H1 (cell line): Measurements from ENCODE around the gene PEX26.

Source experiments
- CTCF ChIP-seq, 3 experiments: IDR thresholded peaks; 1 replicate in 2 of 3; 2 replicates in 1 of 3; pipeline versions ENCODE4 v1.5.1 to v1.6.1; 2011; ENCODE audit warnings: low read length in 3 of 3, mild to moderate bottlenecking in 3 of 3, inconsistent platforms in 2 of 3, low read depth in 1 of 3, moderate library complexity in 1 of 3; ENCODE audit not compliant: insufficient read depth in 1 of 3; ENCODE audit errors: control extremely low read depth in 1 of 3
- EGR1 ChIP-seq: IDR thresholded peaks from 2 replicates; pipeline ENCODE4 v1.6.1; 2011; ENCODE audit warnings: low read depth, low read length, borderline replicate concordance
- EZH2 ChIP-seq: fragments of 200-600 bp; sonication (generic); IDR thresholded peaks from 2 replicates; pipeline ENCODE4 v1.7.1; 2012; ENCODE audit warnings: low read depth, mild to moderate bottlenecking, moderate library complexity, low read length, inconsistent platforms; ENCODE audit not compliant: severe bottlenecking
- MAFK ChIP-seq: IDR thresholded peaks from 2 replicates; pipeline ENCODE4 v1.6.1; 2012; ENCODE audit warnings: low read depth, mild to moderate bottlenecking, improper control_type of control experiment, low read length
- POLR2AphosphoS5 ChIP-seq: IDR thresholded peaks from 2 replicates; pipeline ENCODE4 v1.6.1; 2011; ENCODE audit warnings: low read depth, low read length
- POU5F1 ChIP-seq: IDR thresholded peaks from 2 replicates; pipeline ENCODE4 v1.6.1; 2011; ENCODE audit warnings: low read depth, mild to moderate bottlenecking, low read length, moderate library complexity
- RAD21 ChIP-seq, 2 experiments: IDR thresholded peaks in 1 of 2; conservative IDR thresholded peaks in 1 of 2; 2 replicates each; pipeline ENCODE4 v1.6.1; 2011; ENCODE audit warnings: low read depth in 2 of 2, low read length in 2 of 2, improper control_type of control experiment in 1 of 2, inconsistent platforms in 1 of 2, mild to moderate bottlenecking in 1 of 2, moderate library complexity in 1 of 2
- RFX5 ChIP-seq: IDR thresholded peaks from 2 replicates; pipeline ENCODE4 v1.6.1; 2011; ENCODE audit warnings: low read depth, low read length, improper control_type of control experiment, borderline replicate concordance
- SAP30 ChIP-seq: fragments of 300-600 bp; sonication (generic); IDR thresholded peaks from 2 replicates; pipeline ENCODE4 v1.7.1; 2012; ENCODE audit warnings: low read length, moderate library complexity, mild to moderate bottlenecking, inconsistent platforms; ENCODE audit not compliant: insufficient read depth, insufficient replicate concordance
- TAF1 ChIP-seq: IDR thresholded peaks from 2 replicates; pipeline ENCODE4 v1.6.1; 2011; ENCODE audit warnings: mild to moderate bottlenecking, low read depth, low read length
- USF2 ChIP-seq: IDR thresholded peaks from 2 replicates; pipeline ENCODE4 v1.6.1; 2011; ENCODE audit warnings: low read length, improper control_type of control experiment

GRCh38 chr22:18068381-18068988, 9.3 kb upstream of the PEX26 start:
- TF ChIP-seq SAP30 (no peak), POLR2AphosphoS5 (no peak), EGR1 (no peak), EZH2 (no peak), MAFK (no peak), TAF1 (no peak), CTCF (IDR thresholded peaks at IDR 0.05; ENCODE audit: control extremely low read depth in 1 of 3, insufficient read depth in 1 of 3, low read depth in 1 of 3, low read length in 3 of 3) (no peak), USF2 (no peak), RFX5 (no peak), POU5F1 (no peak), RAD21 (IDR thresholded peaks at IDR 0.05 in 1 of 2, conservative IDR thresholded peaks at IDR 0.05 in 1 of 2; ENCODE audit: low read depth in 2 of 2, low read length in 2 of 2) (no peak)
